Measurements from ENCODE around the gene MATN1. TPM values are rescaled to one million over a fixed set of nuclear protein-coding genes. Genes with fewer than 3 reads are reported as not detected.

MATN1 gene
- total RNA-seq, 1 donor from 2014 or later = 0.49 TPM

DNA sequence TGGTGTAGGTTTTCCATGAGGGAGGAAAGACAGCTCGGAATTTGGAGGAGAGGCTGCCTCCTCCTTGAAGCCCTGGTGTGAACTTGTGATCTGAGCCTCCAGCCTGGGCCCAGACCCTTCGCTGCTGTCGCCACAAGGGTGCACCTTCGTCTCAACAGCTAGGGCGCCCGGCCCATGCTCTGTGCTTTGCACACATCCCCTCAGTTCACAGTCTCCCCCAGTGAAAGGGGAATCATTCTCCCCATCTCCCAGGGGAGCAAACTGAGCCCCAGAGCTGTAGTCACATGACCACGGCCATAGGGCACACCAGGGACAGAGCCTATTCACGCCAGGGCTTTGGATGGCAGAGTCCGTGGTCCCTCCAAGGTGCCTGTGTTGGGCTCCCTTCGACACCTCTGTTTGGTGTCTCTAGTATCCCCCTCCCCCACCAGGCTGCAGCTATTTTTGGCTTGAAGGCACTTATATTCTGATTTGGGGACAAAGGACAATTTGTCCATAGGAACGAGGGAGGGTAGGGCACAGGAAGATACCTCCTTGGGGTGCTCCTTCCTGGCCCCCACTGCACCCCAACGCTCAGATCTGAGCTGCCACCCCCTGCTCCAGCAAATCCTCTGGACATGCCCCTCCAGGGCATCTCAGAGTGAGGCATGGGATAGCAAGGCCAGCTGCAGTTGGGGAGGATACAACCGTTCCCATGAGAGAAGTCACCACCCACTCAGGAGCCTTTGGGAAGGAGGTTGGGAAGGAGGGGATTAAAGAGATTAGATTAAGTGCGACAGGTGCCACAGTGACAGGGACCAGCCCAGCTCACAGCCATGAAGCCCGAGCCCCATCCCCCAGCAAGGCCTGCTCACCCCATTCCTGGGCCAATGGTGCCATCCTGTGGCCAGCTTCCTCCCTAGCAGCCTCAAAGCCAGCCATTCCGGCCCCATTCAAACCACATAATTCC is 15.7 kb downstream of the MATN1 start:
- no peaks in the 10 kb centered on the region for H3K9me3 ChIP-seq
- H3K36me3 ChIP-seq = no peaks in the 10 kb centered on the region
- peaks cover 24% of the 10 kb centered on the region for H3K4me1 ChIP-seq
- TF ChIP-seq POLR2AphosphoS5 (IDR thresholded peaks at IDR 0.05; ENCODE audit: insufficient read depth in 1 of 2, low read depth in 1 of 2) (peak in 1 of 2 donors; percentile 24), CTCF (IDR thresholded peaks at IDR 0.05) (peak; percentile 59 to 96 (median 71)), POLR2A (IDR thresholded peaks at IDR 0.05) (no peak)
- intact Hi-C loops (cut with DNase I) = loop anchor here (5.0 kb wide), 1 partner anchor 1470 kb away; the partner anchor contains the start of gene PTPRU
- H3K4me3 ChIP-seq = no peak overlapping the region
- DNase-seq (ENCODE audit: extremely low spot score in 2 of 2) = no peak
- H3K27ac ChIP-seq = peak overlapping the region; percentile 73
- H3K27me3 ChIP-seq = no peaks in the 10 kb centered on the region

DNA sequence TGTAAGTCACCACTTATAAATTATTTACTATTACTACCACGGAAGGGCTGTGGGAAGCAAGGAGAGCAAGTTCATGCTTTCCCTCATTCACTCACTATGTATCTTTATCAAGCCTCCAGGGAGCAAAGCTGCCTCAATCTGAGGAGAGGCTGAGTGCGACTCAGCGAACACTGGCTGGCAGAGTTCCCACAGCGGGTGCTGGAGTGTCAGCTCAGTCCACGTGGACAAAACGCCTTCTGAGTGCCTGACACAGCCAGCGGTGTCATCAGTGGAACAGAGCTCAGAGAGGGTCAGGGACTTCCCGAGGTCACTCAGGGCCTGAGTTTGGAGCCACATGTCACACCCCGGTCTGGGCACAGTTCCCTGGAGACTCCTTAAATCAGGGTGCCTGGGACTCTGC is 16.9 kb downstream of the MATN1 start:
- Histone ChIP-seq H3K9me3 (no peaks in the 10 kb centered on the region), H3K36me3 (no peaks in the 10 kb centered on the region), H3K27me3 (no peaks in the 10 kb centered on the region), H3K4me3 (no peak overlapping the region), H3K4me1 (peaks cover 29% of the 10 kb centered on the region), H3K27ac (peak overlapping the region; percentile 73)
- no peak for DNase-seq (ENCODE audit: extremely low spot score in 2 of 2)
- TF ChIP-seq POLR2A (IDR thresholded peaks at IDR 0.05) (no peak), POLR2AphosphoS5 (IDR thresholded peaks at IDR 0.05; ENCODE audit: insufficient read depth in 1 of 2, low read depth in 1 of 2) (peak in 1 of 2 donors; percentile 26), CTCF (IDR thresholded peaks at IDR 0.05) (no peak)
- intact Hi-C loops (cut with DNase I) = loop anchor here (5.0 kb wide), 1 partner anchor 1469 kb away; the partner anchor contains the start of gene PTPRU

GRCh38 chr1:30705698-30706097 is 17.7 kb downstream of the MATN1 start:
- Histone ChIP-seq H3K9me3 (no peaks in the 10 kb centered on the region), H3K36me3 (no peaks in the 10 kb centered on the region), H3K27me3 (no peaks in the 10 kb centered on the region), H3K4me1 (peaks cover 37% of the 10 kb centered on the region), H3K4me3 (no peak overlapping the region), H3K27ac (peak overlapping the region; percentile 94)
- intact Hi-C loops (cut with DNase I) = loop anchor here (5.0 kb wide), 1 partner anchor 1468 kb away; the partner anchor contains the start of gene PTPRU
- DNase-seq (ENCODE audit: extremely low spot score in 2 of 2) = no peak
- TF ChIP-seq POLR2A (IDR thresholded peaks at IDR 0.05) (no peak), POLR2AphosphoS5 (IDR thresholded peaks at IDR 0.05; ENCODE audit: insufficient read depth in 1 of 2, low read depth in 1 of 2) (no peak), CTCF (IDR thresholded peaks at IDR 0.05) (no peak)

- Histone ChIP-seq H3K9me3 (no peaks in the 10 kb centered on the region), H3K36me3 (no peaks in the 10 kb centered on the region), H3K4me3 (no peak overlapping the region), H3K27me3 (no peaks in the 10 kb centered on the region), H3K27ac (peak overlapping the region; percentile 94), H3K4me1 (peaks cover 42% of the 10 kb centered on the region)
- intact Hi-C loops (cut with DNase I) = loop anchor here (5.0 kb wide), 1 partner anchor 1468 kb away; the partner anchor contains the start of gene PTPRU
- DNase-seq (ENCODE audit: extremely low spot score in 2 of 2) = no peak
- TF ChIP-seq POLR2AphosphoS5 (IDR thresholded peaks at IDR 0.05; ENCODE audit: insufficient read depth in 1 of 2, low read depth in 1 of 2) (peak in 1 of 2 donors; percentile 12), POLR2A (IDR thresholded peaks at IDR 0.05) (no peak)
These were observed 18.4 kb downstream of the MATN1 start for GRCh38 chr1:30704765-30705509.

DNA sequence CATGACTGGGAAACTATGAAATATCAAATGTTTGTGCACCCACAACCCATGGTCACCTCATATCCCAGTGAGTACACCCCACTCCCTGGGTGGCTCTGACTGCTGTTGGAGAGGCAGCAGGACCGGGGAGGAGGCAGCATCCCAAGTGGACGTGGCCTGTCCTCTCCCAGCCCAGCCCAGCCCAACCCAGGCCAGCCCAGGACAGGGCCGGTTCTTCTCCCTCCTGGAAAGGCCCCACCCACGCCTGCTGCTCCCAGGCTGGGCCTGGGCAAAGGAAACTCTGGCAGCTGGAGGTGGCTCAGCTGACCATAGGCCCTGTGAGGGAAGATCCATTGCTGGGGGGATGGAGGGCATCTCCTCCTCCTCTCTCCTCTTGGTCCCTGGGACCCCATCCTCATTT is 19.1 kb downstream of the MATN1 start:
- Histone ChIP-seq H3K27me3 (no peaks in the 10 kb centered on the region), H3K4me3 (no peak overlapping the region), H3K4me1 (peaks cover 42% of the 10 kb centered on the region), H3K27ac (peak overlapping the region; percentile 94), H3K9me3 (no peaks in the 10 kb centered on the region), H3K36me3 (no peaks in the 10 kb centered on the region)
- no peak for TF ChIP-seq CTCF (IDR thresholded peaks at IDR 0.05)
- TF ChIP-seq POLR2AphosphoS5 (IDR thresholded peaks at IDR 0.05; ENCODE audit: insufficient read depth in 1 of 2, low read depth in 1 of 2) = peak in 1 of 2 donors; percentile 74
- intact Hi-C loops (cut with DNase I) = no loop called here
- DNase-seq (ENCODE audit: extremely low spot score in 2 of 2) = no peak
